Stimulated activated CD4-positive, alpha-beta T cell treated with anti-CD3 and anti-CD28 coated beads, Interleukin-15, amount 100 ng/mL, for 24 hours (primary cell): Measurements from ENCODE around the gene UBL3.

ENCODE experiments used
- DNase-seq: peaks from one replicate; pipeline ENCODE4 v3.0.0-alpha.2; 2020

UBL3 gene

DNA sequence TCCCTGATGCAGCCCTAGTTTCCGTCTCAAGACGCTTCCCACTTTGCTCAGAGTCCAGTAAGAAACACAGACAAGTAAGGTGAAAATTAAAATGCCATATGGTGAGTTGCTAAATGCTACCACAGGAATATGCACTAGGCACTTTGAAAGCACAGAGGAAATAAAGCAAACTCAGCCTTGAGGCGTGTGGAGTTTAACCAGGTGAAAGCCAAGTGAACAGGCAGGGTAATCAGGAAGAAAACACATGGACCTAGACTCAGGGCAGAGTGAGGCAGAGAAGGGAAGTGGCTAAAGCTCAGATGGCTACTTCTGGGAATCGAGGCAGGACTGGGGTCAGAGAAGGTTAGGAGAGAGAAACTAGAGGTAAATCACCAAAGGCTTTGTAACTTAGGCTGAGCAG, 5.4 kb upstream of the UBL3 start:
- no peak for DNase-seq

DNA sequence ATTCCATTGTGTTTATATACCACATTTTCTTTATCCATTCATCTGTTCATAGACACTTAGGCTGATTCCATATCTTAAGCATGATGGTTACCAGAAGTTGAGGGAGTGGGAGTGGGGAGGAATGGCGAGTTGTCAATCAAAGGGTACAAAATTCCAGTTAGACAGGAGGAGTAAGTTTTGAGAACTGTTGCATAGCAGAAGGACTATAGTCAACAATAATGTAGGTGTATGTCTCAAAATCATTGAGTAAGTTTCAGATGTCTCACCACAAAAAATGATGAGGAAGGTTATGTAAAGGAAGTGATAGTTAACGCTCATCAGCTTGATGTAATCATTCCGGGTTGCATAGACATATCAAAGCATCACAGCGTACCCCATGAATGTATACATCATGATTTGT, 4.6 kb upstream of the UBL3 start:
- DNase-seq: no peak

DNA sequence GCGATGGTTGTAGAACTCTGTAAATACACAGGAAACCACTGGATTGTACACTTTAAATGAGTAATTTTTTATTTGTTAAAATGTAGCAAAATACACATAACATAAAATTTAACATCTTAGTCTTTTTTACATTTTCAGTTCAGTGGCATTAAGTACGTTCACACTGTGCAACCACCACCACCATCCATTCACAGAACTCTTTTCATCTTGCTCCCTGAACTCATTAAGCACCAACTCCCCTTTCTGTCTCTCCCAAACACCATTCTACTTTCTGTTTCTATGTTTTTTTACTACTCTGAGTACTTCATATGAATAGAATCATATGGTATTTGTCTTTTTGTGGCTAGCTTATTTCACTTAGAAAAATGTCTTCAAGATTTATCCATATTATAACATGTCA, 2.7 kb upstream of the UBL3 start:
- no peak for DNase-seq

DNA sequence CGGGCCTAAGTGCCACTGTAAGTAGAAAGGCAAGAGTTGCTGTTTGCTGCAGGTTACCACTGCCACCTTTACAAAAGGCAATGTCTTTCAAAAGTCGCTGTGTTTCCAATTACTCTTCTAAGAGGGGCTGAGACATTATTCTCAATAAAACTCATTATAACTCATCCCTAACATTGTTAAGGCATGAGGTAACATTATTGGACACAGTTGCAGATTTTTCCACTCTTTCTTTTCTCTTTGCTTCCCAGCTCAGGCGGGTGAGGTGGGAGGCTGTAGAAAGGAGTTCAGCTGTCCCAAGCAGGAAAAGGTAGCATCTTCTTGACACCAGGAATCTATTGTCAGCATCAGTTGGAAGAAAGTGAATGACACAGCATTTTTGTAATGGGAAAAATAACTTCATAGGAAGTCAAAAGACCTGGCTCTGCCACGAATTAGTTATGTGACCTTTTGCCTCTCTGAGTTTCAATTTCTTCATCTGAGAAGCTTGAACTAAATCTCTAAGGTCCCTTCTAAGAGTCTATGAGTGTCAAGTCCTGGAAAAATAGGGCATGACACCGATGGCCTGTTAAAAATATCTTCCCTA, 2.1 kb upstream of the UBL3 start:
- no peak for DNase-seq

DNA sequence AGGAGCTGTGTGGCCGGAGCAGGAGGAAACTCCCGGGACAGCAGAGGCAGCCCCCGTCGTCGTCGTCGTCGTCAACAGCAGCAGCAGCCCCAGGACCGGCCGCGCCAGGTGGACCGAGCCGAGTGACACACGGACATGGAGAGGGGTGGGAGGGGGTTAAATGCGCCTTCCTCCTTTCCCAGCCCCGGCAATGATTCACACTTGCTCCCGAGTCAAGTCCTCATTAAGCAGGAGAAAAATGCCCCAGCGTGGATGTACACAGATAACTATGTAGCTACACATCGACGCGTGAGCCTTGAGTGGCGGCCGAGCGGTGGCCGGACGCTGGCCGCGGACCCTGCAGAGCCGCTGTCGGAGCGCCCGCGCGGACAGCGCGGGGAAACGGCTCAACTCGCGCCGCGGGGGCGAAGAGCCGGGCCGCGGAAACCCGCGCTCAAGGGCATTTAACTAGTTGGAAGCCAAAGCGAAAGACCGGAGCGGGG, 645 bp downstream of the UBL3 start:
- DNase-seq: peak; percentile 49

DNA sequence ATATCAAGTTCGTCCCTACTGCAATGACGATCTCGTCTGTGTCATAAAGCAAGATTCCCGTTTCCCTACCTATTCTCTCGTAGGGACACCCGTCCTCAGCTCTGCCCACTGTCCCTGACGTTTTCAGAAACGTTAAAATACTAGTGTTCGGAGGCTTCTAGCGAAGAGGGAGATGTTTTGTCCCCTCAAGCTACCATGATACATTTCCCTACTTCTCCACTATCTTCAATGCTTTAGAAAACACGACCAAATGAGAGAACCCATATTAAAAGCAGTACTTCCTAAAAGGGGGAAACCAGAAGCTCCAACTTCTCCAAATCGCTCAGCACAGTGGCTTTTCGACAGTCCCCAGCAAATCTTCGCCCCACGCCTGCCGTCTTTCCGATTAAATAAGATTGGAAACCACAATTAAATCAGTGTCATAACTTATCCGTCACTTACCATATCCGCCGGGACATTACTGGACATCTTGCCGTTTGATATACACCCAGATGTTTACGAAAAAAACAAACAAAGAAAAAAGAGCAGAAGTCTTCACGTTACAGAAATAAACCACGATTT, 1.3 kb downstream of the UBL3 start:
- peak; percentile 53 for DNase-seq

DNA sequence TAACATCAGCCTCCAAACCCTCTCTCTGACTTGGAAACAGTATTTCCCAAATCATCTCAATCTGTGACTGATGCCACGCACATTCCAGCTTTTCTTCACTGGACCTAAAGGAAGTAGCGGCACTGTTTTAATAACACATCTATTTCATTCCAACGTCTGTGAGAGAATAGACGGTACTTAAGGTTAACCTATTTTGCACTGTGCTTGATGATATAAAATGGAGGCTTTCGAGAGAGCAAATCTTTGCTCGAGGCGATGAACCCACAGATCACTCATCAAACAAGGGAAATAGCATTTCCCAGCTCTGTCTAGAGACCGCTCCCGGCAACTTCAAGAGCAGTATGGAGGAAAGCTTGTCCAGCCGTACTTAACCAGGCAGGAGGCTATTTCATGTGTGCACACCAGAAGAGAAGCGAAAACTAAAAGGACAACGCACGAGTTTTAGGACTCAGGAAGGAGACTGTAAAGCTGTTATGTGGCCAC, 2.9 kb downstream of the UBL3 start:
- no peak for DNase-seq

DNA sequence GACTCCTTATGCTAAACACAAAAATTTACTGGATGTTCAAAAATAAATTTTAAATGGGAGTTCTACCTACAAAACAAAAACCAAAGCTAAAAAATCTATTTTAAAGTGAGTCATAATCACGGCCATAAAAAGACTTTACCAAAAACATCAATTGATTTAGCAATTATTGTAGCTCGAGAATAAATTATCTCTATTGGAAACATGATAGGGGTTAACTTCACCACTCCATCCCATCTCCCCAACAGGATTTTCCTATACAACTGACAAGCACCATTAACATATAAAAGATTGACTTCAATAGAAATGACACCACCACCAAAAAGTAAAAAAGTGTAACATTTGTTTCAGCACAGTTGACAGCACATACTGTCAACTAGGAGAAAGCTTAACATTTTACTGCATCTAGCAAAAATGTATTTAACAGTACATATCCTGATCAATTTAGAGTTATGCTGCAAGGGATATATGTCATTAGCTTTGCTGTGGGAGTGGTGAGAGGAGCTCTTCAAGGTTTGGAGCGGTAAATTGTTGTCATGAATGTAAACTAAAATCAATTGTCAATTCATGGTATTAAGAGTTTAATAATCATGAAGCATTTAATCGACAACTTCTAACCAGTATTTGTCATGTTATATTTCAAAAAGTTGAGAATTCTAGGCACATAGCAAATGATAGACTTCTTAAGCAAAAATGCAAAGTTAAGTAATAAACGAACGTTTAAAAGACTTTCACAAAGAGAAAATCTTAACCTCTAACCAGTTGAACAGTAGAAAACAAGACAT, 3.8 kb downstream of the UBL3 start:
- no peak for DNase-seq

DNA sequence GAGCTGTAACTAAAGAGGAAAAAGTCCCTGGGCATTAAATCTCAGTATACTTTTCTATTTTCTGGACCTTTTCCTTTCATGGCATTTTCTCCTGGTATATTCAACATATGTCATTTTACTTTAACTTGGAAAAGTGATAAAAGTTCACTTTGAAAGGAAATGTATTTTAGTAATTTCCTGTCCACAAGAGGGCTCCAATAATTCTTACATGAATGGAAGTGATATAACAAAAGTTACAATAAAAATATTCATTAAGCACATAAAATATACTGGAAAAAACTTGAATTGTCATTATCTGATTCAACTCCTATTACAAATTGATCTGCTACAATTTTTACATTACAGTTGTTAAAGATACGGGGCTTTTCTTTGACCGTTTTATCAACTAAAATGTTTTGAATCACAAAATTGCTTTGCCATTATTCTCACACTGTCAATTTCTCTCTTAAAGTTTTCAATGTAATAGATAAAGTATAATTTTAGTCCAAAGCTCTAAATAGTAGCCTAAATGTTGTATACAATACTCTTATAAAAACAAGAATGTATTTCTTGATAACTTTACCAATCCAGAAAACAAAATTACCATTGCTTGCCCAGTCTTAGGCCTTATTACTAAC, 4.9 kb downstream of the UBL3 start:
- DNase-seq: no peak

DNA sequence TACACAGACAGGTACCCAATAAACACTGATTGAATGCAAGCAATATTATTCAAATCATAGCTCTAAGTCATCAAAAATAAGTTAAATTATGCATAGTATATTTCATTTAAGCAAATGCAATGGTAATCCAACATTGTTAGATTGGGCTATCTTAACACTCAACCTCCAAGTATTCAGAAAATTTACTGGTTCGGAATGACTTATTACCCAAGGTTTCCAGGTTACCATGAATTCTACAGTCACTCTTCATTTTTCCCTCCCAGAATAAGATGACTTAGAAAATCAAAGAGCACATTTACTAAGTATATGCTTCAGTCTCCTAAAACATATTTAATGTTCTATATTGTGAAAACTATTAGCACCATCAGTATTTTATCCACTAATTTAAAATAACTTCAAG, 6.0 kb downstream of the UBL3 start:
- no peak for DNase-seq

DNA sequence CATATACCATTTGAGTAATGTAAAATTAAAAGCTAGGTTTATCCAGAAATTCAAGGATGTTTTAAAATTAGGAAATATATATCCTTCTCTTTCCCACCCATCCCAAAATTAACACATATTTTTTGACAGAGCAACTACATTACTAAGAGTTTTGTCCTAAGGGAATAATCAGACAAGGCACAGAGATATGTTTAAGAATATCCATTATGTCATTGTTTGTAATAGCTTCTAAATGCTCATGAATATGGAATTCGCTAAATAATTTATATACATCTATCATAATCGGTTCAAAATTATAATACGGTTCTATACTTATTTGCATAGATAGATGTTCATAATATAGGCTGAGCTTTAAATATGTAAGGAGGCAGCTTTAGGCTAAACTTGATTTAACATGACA, 9.8 kb downstream of the UBL3 start:
- no peak for DNase-seq

DNA sequence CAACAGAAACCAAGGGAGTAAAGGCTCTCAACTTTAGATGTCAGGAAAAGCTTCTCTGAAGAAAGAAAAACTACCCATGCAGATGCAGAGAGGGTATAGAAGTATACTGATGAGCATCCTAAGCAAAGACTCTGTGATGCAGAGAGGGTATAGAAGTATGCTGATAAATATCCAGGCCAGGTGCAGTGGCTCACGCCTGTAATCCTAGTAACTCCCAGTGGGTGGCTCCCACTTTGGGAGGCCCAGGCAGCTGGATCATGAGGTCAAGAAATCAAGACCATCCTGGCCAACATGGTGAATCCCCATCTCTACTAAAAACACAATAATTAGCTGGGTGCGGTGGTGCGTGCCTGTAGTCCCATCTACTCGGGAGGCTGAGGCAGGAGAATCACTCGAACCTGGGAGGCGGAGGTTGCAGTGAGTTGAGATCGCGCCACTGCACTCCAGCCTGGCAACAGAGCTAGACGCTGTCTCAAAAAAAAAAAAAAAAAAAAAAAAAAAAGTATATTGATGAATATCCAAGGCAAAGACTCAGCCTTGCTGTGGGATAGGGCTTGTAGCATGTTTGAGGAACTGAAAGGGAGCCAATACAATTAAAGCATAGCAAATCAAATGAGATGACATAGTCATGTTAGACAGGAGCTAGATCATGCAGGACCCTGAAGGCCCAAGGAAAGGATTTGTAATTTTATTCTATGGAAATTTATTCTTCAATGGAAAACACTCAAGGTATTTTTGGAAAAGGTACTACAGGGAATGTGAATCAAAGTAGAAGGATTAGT, 14.9 kb downstream of the UBL3 start:
- no peak for DNase-seq

DNA sequence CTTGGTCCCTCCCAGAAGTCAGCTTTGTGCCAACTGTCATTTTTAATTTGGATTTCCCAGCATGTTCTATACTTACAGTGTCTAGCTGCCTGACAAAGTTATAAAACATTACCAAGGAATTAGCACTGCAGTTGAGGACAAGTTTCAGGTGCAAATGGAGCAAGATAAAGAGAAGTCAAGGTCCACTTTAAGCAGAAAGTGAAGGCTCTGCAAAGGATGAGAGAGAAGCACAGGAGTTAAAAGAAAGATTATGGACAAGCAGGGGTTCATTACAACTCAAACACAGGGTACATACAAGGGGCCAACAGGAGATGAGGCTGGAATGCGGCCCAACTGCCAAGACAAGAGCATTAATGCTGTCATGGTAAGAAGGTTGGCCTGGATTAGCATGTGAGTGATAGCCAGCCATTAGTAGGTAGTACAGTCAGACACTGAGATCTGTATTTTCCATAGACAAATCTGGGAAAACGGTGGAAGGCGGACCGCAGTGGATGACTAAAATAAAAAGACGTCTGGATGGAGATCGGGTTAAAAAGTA, 17.6 kb downstream of the UBL3 start:
- no peak for DNase-seq

DNA sequence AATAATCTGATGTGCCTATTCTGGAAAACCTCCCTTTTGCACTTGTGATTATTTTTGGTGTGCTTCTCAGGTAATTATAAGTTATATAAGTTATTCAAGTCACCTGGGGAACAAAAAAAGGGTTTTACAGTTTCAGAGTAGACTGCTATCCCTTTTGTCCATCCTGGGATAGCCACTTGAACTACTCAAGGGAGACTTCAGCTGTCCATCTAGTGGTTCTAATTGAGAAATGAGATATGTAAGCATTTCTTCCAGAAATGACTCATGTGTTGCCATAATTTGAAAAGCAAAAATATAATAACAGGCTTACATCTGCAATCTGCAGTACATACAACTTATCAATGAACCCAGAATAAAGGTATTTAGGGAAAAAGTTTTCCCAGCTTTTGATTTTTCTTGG, 20.4 kb downstream of the UBL3 start:
- DNase-seq: no peak

DNA sequence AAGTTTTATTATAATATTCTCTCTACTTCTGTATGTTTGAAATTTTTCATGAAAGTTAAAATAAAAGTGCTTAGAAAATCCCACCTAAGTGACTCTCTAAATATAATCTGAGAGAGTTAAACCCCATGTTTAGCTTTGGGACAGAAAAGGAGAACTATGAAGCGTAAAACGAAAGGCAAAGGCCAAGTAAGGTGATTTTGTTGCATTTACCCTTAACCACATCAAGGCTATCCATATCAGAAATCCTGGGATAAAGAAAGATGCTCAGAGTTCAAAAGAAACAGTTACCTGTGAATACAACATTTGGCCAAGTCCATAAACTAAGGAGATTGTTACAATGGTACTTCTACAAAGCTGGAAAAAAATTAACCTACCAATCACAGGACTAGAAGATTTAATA, 31.3 kb downstream of the UBL3 start:
- DNase-seq: no peak

DNA sequence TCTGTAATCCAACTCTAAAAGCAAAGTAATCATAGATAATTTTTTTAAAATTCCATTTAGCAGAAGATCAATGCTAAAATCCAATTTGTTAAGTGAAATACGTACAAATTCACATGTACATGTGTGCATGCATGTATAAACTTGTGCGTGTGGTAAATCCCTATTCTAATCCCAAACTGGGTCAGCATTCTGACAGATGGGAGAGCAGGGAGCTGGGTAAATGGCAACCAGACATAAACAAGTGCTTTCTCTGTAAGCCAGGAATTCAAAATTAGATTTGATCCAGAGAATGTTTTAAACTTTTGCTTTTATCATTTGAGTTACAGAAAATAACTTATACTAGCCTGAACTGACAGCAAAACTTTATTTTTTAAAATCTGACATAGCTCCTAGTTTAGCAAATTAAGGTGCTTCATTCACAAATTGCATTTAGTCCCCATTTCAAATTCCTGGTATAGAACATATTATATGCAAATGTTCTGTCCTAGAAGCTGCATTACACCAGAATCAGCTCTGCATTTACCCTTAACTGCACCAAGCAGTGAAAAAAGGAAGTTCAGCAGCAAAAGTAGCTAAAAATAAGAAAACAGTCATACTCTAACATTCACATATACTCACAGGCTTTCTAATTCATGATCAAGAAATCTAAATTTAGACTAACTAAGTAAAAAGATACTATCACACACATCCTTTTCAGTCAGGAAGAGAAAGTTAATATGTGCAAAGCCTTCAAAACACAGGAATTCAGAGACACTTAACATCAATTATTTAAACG, 32.6 kb downstream of the UBL3 start:
- DNase-seq: no peak

DNA sequence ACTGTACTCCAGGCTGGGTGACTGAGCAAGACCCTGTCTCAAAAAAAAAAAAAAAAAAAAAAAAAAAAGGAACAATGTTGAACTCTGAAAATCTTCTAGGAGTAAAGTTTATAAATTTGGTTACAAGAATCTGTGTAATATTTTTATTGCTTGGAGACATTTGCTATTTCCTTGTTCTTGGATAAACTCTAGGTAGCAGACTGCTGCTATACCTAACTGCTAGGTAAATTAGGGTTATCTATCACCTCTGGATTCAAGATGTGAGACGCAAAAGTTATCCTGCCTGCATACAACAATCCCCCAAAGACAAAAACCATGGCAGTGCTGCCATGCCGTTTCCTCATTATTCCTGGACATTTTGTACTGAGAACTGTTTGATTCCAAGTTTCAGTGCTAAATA, 33.7 kb downstream of the UBL3 start:
- no peak for DNase-seq

DNA sequence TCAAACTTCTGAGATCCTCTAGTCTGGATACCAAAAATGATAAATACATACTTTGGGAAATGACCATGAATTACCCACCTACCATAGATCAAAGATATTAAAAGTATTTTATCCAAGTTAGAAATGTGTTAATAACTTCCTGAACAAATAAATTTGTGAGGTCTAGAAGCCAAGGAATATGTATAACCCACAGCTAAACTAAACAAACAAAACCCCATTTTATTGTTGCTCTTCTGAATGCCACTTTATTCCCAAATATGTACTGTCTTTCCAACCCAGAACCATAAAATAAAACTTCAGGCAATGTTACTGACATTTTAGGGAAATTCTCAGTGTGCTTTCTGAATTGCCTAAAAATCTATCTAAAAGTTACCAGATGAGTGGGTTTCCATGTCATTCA, 35.1 kb downstream of the UBL3 start:
- no peak for DNase-seq

DNA sequence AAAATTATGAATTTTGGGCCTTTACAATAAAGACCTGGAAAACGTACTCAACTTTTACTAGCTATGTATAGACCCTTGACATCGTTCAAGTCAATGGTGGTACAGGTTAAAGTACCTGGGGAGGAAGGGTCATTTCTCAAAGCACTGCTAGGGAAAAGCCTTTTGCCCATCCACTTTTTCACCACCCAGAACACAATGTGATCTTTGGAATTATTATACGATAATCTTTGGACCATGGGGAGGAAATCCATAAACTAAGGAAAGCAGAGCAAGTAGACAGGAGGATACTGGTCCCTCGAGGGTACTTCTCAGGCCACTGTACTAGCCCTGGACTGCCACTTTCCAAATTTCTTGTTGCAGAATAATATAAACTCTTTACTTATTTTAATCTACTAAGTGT, 39.5 kb downstream of the UBL3 start:
- no peak for DNase-seq

DNA sequence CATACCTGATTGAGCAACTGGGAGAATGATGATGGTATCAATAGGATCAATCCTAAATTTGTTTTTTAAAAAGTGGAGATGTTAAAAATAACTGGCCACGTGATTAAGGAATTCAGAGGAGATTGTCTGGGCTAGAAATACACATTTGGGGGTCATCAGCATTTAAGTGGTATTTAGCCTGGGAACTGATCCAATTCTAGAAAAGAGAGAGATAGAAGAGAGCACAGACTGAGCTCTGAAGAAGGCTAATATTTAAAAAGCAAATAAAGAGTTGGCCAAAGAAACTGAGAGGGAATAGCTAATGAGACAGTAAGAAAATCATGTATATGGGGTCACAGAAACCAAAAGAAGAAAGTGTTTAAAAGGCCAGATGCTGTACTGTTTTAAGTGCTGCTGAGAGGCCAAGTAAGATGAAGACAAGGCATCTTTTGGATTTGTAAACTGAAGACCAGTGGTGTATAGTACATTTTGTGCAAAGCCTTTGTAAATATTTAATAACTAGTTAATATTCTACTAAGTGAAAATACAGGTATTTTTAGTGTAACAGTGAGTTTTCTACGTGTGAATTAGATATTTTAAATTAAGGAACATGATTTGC, 40.2 kb downstream of the UBL3 start:
- DNase-seq: no peak

DNA sequence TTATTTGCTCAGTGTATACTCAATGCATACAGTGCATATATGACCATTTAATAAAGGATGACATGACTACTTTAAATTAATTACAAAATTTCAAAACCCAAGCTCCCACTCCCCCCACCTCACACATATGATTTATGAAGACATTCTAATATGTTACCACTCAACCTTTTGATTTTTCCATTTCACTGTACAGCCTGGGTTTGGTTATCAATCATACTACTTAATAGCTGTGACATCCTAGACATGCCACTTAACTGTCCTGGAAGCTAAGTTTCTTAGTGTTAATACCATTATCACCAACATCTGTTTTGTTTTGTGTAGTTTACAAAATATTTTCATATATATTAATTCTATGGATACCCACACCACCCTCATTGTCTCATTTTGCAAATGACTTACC, 42.2 kb downstream of the UBL3 start:
- DNase-seq: no peak
